AG10803 (cell line): ENCODE measurements around the gene PHLPP1.

Experiments
- DNase-seq: peaks from one replicate; pipeline ENCODE4 v3.0.0; 2010; ENCODE audit warnings: low read depth
- H3K4me3 ChIP-seq: 2 replicates; pipeline ENCODE4 v1.5.1; 2011; ENCODE audit warnings: mild to moderate bottlenecking, low read length, control low read depth
- TF ChIP-seq, protein P1 (sequence below): conservative IDR thresholded peaks from 2 replicates; pipeline ENCODE4 v1.5.1; 2011; ENCODE audit warnings: mild to moderate bottlenecking, low read length, control low read depth, inconsistent platforms

Gene PHLPP1

DNA sequence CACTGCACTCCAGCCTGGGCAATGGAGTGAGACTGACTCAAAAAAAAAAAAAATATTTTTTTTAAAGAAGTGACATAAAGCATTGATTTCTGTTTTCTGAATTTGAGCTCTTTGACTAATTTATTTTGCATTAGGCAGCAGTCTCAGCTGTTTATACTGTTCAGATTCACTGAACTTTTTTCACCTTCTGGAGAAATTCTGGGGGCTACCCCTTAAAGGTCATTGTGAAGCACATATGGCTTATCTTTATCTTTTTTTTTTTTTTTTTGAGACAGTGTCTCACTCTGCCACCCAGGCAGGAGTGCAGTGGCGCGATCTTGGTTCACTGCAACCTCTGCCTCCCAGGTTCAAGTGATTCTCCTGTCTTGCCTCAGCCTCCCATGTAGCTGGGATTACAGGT, 12.9 kb downstream of the PHLPP1 start:
- TF ChIP-seq, protein P1, sequence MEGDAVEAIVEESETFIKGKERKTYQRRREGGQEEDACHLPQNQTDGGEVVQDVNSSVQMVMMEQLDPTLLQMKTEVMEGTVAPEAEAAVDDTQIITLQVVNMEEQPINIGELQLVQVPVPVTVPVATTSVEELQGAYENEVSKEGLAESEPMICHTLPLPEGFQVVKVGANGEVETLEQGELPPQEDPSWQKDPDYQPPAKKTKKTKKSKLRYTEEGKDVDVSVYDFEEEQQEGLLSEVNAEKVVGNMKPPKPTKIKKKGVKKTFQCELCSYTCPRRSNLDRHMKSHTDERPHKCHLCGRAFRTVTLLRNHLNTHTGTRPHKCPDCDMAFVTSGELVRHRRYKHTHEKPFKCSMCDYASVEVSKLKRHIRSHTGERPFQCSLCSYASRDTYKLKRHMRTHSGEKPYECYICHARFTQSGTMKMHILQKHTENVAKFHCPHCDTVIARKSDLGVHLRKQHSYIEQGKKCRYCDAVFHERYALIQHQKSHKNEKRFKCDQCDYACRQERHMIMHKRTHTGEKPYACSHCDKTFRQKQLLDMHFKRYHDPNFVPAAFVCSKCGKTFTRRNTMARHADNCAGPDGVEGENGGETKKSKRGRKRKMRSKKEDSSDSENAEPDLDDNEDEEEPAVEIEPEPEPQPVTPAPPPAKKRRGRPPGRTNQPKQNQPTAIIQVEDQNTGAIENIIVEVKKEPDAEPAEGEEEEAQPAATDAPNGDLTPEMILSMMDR = no peak
- H3K4me3 ChIP-seq = no peak overlapping the region
- no peak for DNase-seq

DNA sequence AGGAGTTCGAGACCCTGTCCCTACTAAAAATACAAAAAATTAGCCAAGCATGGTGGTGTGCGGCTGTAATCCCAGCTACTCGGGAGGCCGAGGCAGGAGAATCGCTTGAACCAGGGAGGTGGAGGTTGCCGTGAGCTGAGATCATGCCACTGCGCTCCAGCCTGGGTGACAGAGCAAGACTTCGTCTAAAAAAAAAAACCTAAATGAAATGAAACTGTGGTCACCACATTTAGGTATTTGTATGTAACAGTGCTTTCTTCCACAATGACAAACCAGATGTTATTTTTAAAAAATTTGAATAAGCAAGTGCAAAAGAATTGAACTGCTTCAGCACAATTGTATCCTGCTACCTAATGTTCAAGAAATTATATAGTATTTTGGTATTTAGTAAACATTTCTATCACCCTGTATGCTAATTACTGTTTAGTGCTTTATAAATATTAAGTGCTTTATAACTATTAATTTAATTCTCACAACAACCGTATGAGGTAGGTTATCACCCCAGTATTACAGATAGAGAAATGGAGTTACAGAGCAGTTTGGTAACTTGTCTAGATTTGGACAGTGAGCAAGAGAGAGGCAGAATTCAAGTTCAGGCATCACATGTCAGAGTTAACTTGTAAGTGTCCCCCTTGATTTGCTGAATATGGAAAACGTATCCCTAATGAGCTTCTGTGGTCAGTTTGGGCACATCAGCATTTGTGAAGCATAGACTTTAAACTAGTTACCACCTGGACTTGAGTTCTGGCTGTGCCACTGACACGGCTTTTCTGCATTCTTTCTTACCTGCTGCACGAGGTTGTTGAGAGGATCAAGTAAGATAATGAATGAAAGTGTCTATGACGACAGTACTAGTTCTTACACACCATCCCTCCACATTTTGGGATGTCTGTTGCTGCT, 14.4 kb downstream of the PHLPP1 start:
- TF ChIP-seq, protein P1 = no peak
- H3K4me3 ChIP-seq = no peak overlapping the region
- DNase-seq = no peak

DNA sequence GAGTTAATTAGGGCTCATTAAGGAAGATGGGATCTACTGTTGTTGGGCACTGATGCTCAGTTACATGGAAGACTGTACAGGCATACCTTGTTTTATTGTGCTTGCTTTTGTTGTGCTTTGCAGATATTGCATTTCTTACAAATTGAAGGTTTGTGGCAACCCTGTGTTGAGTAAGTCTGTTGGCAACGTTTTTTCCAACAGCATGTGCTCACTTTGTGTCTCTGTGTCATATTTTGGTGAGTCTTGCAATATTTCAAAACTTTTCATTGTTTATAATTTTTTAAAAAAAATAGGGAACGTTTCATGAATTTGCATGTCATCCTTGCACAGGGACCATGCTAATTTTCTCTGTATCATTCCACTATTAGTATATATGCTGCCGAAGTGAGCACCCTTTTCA, 15.6 kb downstream of the PHLPP1 start:
- TF ChIP-seq, protein P1 = no peak

DNA sequence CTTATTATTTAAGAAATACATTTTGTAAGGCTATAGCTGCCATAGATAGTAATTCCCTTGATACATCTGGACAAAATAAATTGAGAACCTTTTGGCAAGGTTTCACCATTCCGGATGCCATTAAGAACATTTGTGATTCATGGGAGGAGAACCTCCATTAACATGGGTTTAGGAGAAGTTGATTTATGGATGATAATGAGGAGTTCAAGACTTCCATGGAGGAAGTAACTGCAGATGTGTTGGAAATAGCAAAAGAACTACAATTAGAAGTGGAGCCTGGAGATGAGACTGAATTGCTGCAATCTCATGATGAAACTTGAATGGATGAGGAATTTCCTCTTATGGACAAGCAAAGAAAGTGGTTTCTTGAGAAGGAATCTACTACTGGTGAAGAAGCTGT, 17.3 kb downstream of the PHLPP1 start:
- TF ChIP-seq, protein P1 = no peak
- H3K4me3 ChIP-seq = no peak overlapping the region
- DNase-seq = peak; percentile 69

More for the DNA sequence above, 15.6 kb downstream of the PHLPP1 start:
- H3K4me3 ChIP-seq = no peak overlapping the region
- peak; percentile 29 for DNase-seq

DNA sequence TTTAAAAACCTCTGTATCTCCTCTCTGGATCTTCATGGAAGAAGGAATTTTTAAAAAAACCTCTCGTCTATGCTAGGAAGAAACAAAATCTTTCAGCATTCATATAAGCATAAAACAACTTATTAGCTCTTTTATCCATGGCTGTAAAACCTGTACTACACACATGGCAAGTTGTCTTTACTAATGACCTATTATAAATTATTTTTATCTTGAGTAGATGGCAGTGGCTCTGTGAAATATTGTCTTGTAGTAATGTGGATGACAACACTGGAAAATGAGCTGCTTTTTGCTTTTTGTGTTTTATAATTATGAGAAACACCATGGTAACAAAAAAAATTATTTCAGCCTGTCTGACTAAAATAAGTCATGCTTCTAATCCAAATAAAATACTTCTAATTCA, 18.9 kb downstream of the PHLPP1 start:
- H3K4me3 ChIP-seq = no peak overlapping the region
- TF ChIP-seq, protein P1 = no peak
- no peak for DNase-seq

DNA sequence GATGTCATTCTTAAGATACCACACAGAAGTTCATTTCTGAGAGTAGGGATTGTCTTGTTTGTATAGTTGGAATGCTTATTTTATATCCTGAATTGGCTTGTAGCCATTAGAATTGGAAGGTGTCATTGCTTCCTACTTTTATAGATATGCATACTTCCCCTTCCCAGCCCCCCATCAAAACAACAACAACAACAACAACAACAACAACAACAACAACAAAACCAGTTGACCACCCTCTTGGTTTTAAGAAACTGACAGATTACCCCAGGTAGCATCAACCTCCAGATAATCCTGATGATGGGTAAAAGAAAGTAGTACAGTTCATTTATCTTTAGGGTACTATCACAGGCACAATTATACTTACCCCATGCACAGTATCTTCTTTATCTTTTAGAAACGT, 20.0 kb downstream of the PHLPP1 start:
- H3K4me3 ChIP-seq = no peak overlapping the region
- TF ChIP-seq, protein P1 = no peak
- no peak for DNase-seq
